HG03064 (cell line): ENCODE data around the gene LRP1-AS.

Experiments used
- ATAC-seq: cut with Tn5 transposase; IDR thresholded peaks from one replicate; pipeline ENCODE4 v1.9.1; 2021; ENCODE audit warnings: low read depth; ENCODE audit not compliant: unreplicated experiment

The LRP1-AS gene

GRCh38 chr12:57145460-57146059, 1.9 kb downstream of the LRP1-AS start:
- no peak for ATAC-seq

GRCh38 chr12:57143454-57143853, 4.0 kb downstream of the LRP1-AS start:
- ATAC-seq, result no peak

GRCh38 chr12:57142727-57143126, 4.7 kb downstream of the LRP1-AS start:
- no peak for ATAC-seq

- no peak for ATAC-seq
Observed at GRCh38 chr12:57142121-57142520, 5.3 kb downstream of the LRP1-AS start.

GRCh38 chr12:57141249-57141648, 6.2 kb downstream of the LRP1-AS start:
- no peak for ATAC-seq

GRCh38 chr12:57139796-57140649, 7.4 kb downstream of the LRP1-AS start:
- no peak for ATAC-seq

- no peak for ATAC-seq
Observed at GRCh38 chr12:57138526-57139272, 8.7 kb downstream of the LRP1-AS start.

GRCh38 chr12:57135527-57136326, 11.7 kb downstream of the LRP1-AS start:
- ATAC-seq, result no peak

- ATAC-seq, result no peak
Observed at GRCh38 chr12:57134949-57135348, 12.5 kb downstream of the LRP1-AS start.

GRCh38 chr12:57133916-57134315, 13.5 kb downstream of the LRP1-AS start:
- ATAC-seq, result no peak

GRCh38 chr12:57133013-57133569, 14.3 kb downstream of the LRP1-AS start:
- ATAC-seq, result no peak

GRCh38 chr12:57131896-57132744, 15.3 kb downstream of the LRP1-AS start:
- no peak for ATAC-seq

- no peak for ATAC-seq
Observed at GRCh38 chr12:57130941-57131340, 16.5 kb downstream of the LRP1-AS start.

- ATAC-seq, result no peak
Observed at GRCh38 chr12:57129889-57130288, 17.5 kb downstream of the LRP1-AS start.

- ATAC-seq, result no peak
Observed at GRCh38 chr12:57129321-57129842, 18.0 kb downstream of the LRP1-AS start.

- no peak for ATAC-seq
Observed at GRCh38 chr12:57128519-57129247, 18.7 kb downstream of the LRP1-AS start.

GRCh38 chr12:57127726-57128518, 19.5 kb downstream of the LRP1-AS start, which contains the start of gene LRP1:
Gene LRP1, plus strand, starts transcription at chr12:57128483. Its CDS starts 482 bp downstream, at chr12:57128965.
- ATAC-seq, result no peak
